T-helper 1 cell (primary cell): ENCODE data around the gene MEIOB.
A peak's percentile ranks its signal among the peaks of the same experiment; 100 is the strongest.
"Not testable (repeated sequence)": the region's sequence is repeated elsewhere in the genome, so short reads cannot be mapped to it uniquely, and the experiment has no call there.

ENCODE experiments used
- DNase-seq, 5 donors: peaks; one replicate each; pipeline ENCODE4 v3.0.0-alpha.2; 2012 to 2020

MEIOB gene

DNA sequence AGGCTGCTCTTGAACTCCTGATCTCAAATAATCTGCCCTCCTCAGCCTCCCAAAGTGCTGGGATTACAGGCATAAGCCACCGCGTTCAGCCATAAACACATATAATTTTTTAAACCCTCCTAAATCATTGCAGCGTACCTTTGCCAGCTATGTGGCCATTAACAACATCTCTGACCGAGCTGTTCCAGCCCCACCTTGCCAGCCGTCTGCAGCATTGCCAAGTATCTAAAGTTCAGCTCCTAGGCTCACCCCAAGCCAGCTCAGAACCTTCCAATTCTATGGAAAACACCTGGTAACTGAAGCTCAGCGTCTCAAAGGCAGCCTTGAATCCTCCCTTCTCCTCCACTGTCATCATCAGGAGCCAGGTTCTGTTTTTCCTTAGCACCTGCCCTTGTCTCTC, 5.1 kb upstream of the MEIOB start:
- no peak for DNase-seq

DNA sequence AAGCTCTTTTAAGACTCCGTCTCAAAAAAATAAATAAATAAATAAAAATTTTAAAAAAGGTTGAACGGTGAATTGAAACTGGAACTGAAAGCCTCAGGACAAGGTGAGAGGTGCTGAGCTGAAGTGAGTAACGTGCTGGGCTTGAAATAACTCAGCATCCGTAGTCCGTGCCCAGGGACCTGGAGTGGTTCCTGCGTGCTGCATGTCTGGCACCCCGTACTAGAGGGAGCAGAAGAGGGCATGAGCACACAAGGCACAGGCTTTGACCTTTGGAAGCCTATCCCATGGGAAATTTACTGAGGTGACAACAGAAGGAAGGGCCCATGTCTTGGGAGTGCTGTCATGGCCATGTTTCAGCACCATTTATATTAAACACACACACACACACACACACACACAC, 4.5 kb upstream of the MEIOB start:
- DNase-seq = peak in 1 of 5 donors; percentile 35

DNA sequence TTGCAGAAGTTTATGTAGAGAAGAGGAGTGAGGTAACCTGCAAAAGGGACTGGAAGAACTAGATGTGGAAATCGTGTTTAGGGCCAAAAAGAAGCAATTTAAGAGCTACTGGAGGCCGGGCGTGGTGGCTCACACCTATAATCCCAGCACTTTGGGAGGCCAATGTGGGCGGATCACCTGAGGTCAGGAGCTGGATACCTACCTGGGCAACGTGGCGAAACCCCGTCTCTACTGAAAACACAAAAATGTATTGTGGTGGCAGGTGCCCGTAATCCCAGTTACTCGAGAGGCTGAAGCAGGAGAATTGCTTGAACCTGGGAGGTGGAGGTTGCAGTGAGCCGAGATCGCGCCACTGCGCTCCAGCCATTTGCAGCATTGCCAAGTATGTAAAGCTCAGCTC, 4.1 kb upstream of the MEIOB start:
- not testable (repeated sequence) for DNase-seq

DNA sequence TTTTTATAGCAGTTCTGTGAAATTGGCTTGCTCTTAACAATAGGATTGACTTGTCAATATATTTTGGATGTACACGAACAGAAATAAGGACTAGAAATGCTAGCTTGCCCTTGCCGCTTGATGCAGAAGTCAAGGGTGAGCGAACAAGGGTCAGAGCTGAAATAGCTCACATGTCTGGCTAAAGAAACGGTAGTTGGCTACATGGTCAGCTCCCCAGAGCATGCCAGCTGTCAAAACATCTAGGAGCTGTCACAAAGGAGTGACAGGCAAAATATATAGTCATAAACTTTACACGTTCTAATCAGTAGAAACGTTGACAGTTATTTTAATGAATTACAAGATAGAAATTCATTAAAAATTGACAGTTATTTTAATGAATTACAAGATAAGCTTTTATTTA, 2.9 kb upstream of the MEIOB start:
- DNase-seq = no peak

DNA sequence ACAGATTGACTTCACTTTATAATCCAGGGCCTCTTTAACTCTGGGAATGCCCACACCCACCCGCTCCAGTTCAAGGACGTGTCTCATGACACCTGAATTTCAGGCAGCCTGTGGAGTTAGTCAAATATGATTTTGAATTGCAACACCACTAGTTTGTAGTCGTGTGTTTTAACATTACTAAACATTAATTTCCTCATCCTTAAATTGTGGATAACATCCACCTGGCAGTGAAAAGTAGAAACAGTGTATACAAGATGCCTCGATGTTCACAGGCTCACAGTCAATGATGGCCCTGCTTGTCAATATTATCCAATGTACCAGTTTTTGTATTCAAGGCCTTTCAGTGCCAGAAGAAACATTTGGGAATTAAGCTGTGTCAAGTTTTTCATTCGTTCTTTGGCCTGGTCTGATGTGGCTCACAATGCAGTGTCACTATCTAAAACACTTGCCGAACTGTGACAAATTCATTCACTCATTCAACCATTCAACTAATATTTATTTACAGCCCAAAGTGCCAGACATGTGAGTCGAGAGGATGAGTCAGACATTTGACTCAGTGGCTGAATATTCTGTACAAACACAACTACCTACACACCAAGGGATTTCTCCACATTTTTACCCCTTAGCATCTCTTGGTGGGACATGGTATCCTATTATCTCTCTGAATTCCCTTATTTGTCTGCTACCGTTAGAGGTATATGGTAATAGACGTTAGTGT, 1.4 kb downstream of the MEIOB start:
- no peak for DNase-seq

DNA sequence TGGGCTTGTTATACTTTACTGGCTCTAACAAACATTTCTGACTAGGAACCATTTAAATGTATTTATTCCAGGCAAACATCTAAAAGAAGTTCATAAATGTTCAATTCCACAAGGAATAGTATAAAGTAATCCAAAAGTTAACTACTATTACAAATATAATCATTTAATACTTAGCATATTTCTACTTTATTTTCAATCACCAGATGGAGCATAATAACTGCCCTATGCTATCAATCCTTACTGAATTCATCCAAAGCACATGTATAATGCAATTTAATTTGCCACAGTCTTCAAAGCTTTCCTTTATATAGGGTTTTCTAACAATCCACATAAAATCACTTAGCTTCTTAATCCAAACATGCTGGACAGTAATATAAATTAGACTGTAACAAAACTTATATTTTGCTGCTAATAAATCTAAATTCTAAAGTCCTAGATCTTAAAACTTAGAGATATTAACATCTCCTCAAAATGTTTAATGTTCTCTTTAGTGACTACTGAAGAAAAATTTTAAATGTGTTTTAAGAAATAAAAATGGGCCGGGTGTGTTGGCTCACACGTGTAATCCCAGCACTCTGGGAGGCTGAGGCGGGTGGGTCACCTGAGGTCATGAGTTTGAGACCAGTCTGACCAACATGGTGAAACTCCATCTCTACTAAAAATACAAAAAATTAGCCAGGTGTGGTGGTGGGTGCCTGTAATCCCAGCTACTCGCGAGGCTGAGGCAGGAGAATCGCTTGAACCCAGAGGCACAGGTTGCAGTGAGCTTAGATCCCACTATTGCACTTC, 5.9 kb downstream of the MEIOB start:
- DNase-seq = no peak

DNA sequence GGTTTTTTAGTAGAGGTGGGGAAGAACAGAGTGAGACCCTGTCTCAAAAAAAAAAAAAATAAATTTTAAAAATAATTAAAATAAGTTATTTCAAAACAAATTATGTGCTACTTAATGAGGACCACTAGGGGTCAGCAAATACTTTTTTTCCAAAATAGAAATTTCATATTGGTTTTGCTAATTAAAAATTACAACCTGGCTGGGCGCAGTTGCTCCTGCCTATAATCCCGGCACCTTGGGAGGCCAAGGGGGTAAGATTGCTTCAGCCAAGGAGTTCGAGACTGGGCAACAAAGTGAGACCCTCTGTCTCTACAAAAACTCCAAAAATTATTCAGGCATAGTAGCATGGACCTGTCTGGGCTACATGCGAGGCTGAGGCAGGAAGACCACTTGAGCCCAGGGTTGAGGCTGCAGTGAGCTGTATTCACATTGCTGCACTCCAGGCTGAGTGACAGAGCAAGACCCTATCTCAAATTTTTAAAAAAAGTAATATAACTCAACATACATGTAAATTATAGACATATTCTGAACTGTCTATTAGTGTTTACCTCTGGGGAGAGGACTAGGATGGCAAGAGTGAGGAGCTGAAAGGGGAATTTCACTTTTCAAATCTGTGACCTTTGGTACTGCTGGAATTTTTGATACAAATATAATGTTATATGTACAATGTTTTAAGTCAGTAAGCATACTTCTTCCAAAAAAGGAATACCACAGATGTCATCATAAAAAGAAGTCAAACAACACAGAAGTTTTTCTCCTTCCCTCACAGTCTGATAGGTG, 8.1 kb downstream of the MEIOB start:
- peak in 1 of 5 donors; percentile 19 for DNase-seq

DNA sequence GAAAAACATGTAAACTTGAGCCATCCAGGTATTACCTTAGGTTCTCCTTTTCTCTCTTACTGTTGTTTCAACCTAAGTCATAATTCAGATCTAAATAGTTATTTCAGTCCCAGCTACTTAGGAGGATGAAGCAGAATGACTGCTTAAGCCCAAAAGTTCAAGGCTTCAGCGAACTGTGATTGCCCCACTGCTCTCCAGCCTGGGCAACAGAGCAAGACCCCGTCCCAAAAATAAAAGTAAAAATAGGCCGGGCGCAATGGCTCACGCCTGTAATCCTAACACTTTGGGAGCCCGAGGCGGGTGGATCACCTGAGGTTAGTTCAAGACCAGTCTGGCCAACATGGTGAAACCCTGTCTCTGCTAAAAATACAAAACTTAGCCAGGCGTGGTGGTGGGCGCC, 9.6 kb downstream of the MEIOB start:
- no peak for DNase-seq

DNA sequence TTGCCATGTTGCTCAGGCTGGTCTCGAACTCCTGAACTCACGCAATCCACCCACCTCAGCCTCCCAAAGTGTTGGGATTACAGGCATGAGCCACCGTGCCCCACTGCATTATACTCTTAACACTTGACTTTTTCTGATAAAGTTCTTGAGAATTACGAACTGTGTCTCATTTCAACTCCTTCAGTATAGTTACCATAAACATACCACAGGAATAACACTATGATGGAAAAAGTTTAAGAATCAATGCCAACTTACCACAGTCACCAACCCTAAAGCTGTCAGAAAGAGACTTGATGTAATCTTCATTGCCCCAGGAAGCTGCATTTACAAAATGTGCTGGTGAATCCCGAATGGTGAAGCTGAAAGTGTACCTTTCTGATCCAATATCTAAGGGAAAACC, 10.2 kb downstream of the MEIOB start:
- DNase-seq = no peak

DNA sequence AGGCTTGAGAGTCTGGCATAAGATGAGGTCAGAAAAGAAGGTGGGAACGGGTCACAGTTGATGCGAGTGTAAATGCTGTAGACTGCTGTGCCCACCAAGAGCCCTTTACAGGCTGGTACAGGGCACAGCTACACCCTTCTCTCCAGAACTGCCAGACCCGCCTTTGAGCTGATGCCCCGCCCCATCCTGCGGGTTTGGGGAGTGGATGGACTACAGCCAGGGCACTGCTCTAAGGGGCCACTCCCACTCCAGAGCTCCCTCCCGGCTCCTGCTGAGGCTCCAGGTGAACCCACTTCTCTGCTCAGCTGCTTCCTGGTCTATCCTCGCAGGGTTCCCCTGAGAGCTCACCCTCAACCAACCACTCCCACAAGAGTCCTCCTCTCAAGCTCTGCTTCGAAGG, 12.3 kb downstream of the MEIOB start:
- DNase-seq = no peak

DNA sequence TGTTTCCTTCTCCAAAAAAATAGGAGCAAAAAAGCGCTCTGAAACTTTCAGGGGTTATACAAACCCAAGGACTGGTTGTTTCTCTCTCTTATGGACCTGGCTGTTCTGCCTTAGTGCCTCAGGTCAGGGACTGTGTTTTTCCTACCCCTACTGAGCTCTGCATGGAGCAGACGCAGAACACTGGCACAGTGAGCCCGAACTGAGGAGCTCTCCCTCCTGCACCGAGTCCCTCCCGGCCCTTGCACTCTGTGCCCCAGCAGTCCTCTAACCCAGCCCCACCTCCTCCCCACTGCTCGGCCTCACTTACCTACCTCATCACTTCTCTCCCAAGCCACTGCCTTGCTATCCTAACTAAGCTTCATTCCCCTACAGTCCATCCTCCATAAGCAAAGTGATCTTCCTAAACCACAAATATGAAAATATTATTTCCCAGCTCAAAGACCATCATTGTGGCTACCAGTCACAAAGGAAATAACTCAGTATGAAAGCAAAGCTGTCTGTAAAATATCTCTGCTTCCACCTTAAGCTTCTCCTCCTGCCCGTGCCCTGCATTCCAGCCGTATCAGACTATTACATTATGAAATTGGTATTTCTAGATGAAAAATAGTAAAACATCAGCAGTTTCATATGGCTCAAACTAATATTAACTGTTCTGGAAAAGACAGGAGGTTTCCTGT, 13.6 kb downstream of the MEIOB start:
- no peak for DNase-seq

DNA sequence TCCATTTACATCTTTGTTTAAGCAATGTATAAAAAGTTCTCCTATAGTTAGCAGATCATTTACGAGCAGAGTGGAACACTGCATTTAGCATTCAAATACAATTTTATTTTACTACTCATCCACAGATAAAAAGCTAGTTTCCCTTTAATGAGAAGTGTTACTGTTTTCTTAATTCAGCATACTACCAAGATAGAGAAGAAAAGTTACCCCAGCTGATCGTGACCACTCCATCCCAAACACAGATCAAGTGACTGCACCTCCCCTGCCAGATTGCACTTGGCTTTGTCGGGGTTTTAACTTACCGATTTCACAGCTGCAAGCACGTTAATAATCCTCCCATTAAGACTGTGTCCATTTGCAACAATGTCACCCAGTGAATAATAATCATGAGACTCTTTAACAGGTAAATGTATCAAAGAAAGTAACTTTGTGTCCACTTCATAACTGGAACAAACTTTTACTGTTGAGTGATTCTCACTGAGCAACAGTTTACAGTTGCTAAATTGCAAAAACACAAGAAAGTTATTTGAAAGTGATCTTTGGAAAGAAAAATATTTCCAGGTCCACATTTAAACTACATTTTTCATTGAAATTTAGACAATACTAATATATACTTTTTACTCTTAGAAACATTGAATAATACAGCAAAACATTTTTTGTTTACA, 14.4 kb downstream of the MEIOB start:
- no peak for DNase-seq

DNA sequence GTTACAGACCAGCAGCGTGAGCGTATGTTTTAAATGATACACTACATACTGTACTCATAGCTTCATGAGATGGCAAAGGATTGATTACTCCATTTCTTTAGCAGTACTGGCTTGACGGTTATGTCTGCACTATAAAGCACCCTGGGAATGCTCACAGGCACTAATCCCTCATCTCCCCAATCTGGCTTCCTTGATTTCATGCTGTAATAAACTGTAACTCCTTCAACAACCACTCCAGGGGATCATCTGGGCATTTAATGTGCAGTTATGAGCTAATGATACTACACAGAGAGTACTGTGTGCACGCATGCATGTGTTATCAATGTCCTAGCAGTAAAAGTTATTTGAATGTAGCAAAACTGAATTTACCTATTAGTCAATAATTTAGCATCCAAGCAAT, 20.2 kb downstream of the MEIOB start:
- DNase-seq = no peak

DNA sequence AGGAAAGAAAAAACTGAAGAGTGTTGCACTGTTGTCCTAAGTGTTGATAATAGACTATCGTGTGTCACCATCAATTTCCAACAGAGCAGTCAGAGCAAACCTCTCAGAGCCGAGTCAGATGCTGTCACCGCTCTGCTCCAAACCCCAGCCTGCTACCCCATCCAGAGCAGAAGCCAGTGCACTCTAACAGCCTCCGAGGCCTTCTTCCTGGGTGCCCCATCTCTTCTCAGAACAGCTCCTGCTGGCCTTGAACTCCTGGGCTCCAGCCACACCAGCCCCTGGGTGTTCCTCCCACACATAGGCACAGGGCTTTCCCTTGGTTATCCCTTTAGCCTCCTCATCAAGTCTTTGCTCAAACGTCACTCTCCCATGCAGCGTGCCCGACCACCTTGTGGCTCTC, 21.0 kb downstream of the MEIOB start:
- no peak for DNase-seq

DNA sequence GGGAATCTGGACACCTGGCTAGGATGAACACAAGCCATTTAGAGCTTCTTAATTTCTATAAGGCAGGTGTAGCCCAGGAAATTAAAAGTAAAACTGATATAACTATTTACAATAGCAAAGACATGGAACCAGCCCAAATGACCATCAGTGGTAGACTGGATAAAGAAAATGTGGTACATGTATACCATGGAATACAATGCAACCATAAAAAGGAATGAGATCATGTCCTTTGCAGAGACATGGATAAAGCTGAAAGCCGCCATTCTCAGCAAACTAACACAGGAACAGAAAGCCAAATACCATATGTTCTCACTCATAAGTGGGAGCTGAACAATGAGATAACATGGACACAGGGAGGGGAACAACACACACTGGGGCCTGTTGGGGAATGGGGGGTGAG, 25.5 kb downstream of the MEIOB start:
- no peak for DNase-seq

DNA sequence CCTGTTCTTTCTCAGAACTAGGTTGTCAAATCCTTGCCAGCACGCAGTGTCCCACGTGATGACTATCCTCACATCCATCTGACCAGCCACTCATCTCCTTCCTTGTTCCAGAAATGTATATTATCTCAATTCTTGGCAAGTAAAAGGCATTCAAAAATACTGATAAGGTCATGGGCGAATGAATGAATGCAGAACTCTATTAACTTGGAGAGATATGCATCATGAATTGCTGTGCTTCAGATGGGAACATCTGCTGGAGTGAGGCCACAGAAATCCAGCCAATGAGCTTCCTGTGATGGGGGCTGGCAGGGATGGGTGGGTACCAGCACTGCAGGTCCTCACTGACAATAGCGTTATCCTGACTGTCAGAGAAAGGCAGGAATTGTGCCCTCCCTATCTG, 26.0 kb downstream of the MEIOB start:
- no peak for DNase-seq

DNA sequence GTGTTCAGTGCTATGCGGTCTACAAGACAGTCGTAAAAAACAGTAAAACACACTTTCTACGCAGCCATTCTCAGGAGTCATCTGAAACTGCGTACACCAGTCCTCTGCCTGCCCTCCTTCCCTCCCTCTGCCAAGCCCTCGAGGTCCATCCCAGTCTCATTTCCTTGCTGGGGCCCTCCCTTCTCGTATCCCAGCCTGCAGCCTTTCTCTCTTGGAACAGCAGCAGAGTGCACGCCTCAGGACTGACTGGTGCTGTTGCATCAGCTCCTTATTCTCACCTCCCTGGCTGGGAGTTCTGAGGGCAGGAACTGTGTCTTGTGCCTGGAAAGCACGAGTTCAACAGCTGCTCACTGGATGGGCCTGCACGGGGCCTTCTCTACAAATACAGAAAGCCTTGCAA, 32.4 kb downstream of the MEIOB start:
- no peak for DNase-seq

DNA sequence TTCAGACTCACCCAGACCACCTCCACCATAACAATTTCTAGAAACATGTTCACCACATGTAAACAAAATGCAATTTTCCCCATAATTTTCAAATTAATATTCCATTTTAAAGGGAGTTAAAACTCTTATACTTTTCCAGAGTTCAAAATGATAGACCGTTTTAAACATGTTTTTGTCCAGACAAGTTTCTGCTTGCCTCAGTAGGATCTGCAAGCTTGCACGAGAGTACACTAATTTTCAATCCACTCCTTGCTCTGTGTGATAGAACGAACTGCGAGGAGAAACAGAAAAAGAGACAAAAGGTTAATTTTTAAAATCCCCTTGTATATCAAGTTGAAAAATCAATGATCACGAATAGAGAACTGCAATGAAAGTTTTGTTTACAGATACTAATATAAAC, 37.9 kb downstream of the MEIOB start:
- DNase-seq = no peak

DNA sequence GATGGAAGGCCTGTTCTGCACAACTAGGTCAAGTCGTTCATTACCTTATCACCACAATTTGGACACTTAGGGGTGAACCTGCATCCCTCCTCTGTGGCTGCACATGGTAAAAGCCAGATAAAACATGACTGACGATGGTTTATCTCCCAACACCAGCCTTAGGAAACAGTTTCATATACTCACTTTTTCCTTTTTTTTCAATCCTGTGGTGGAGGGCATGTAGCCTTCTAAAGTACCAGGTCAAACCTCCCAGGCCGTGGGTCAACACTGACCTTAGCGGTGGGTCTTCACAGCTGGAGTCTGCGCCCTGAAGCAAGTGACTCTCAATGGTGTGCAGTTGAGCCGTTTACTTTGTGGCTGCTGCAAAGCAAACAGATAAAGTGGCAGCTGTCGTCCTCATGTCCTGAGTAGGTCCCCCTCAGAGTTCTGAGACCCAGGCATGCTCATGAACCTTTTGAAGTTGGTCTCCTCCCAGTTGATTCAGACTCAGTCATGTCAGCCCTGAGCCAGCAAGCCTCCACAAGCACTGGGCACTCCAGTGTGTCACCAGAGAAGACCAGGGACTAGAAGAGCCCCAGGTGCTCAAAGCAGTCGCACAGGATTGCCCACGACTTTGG, 39.0 kb downstream of the MEIOB start:
- no peak for DNase-seq

DNA sequence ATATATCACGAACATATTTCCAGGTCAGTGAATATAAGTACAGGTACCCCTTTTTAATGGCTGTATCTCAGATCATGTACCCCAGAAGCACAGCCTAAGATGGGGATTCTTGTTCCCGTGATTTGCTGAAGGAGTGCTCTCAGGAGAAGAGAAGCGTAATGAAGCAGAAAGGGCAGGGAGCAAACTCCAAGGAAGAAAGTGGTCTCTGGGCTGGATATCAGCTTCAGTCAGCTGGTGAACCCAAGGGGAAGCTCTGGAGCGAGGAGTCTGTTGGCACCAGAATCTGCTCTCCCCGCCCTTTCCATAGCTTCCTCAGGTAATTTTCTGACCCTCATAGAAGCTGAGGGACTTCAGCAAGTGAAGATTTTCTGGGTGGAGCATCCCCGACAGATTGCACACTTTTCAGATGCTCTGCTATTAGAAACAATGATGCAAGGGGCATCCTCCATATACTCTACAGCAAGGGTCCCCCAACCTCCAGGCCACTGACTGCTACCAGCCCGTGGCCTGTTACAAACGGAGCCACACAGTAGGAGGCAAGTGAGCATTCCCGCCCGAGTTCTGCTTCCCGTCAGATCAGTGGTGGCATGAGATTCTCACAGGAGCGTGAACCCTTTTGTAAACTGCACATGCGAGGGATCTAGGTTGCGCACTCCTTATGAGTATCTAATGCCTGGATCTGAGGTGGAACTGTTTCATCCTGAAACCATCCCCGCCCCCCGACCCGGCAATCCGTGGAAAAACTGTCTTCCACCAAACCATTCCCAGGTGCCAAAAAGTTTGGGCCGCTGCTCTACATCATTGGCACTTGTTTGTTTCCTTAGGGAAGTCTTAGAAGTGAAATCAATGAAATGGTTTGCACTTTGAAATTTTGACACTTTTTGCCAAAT, 40.5 kb downstream of the MEIOB start:
- DNase-seq = no peak

DNA sequence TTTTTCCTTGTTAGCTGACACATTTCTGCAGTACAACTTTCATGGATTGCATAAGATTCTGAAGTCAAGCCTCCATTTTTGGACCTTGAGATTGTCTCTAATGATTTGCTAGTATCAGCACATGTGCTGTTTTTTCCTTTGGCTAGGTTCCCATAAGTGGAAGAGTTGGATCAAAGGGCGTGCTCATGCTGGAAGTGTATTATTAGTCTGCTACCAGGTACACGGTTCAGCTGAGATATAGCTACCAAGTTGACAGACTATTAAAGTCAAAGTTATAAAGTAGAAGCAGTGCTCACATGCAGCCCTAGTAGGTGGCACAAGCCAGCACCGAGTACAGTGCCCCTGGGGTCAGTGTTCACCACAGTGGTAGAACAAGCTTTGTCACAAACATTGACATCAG, 41.8 kb downstream of the MEIOB start:
- no peak for DNase-seq
